Thoracic aorta endothelial cell (primary cell): ENCODE data around the gene HSPA12B. TPM values are rescaled to one million over a fixed set of nuclear protein-coding genes. Genes with fewer than 3 reads are reported as not detected.

ENCODE experiments used
- total RNA-seq: library from RNA; depleted of rRNA; stranded (reverse); fragments of >200 nt; gene quantifications from 2 replicates; pipeline ENCODE4 v1.2.3, GENCODE V29; 2012

HSPA12B gene
- total RNA-seq, result 5.2 and 23.8 TPM in 2 replicates

GRCh38 chr20:3732327-3733118, at the start of gene HSPA12B:
HSPA12B (plus strand) TSS chr20:3732685; CDS start chr20:3738675, 5,990 bp downstream.

GRCh38 chr20:3712279-3712873, 20.1 kb upstream of the HSPA12B start, which contains the start of gene SIGLEC1:
SIGLEC1 (minus strand) TSS chr20:3712600; CDS start chr20:3707128, 5,472 bp downstream.

GRCh38 chr20:3767427-3768341, 35.2 kb downstream of the HSPA12B start, which contains the start of gene ADISSP:
ADISSP (minus strand) TSS chr20:3767753; CDS start chr20:3760100, 7,653 bp downstream.

DNA sequence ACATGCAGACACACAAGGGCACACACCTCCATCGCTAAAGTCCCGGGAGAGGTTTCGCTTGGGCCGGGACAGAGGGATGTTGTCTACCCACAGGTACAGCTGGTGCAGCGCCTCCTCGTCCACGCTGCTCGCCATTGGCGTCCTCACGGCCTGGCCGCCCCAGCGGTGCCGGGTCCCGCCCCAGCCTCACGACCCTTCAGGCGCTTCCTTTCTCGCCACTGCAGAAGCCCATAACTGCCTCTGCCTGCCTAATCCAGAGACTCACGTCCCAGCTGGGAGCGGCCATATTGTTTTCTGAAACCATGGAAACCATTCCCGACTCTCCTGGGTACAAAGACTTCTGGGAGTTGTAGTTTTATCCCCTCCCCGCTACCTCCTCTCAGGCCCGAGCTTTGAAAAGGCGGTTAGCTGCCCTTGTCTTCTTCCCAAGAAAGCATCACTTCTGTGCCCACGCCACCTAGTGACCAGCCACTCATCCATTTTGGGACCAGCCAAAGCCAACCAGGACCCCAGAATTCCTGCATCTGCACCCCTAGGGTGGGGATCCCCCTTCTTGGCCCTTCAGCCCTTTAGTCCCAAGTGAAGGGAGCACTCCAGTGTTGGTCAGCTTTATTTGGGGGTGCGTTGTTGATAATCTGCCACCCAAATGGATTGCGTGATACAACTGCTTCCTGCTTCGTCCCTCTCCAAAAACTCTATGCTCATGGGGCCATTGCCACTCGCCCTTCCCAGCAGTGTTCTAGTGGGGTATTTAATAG, 48.8 kb downstream of the HSPA12B start, which contains the start of gene SPEF1:
SPEF1 (minus strand) TSS at position 296 of the 758 bp plus-strand sequence; CDS start at position 135, 161 bp downstream.

GRCh38 chr20:3786665-3787323, 54.3 kb downstream of the HSPA12B start, which contains the start of gene CENPB:
CENPB (minus strand) TSS chr20:3786740; CDS start chr20:3786483, 257 bp downstream.

DNA sequence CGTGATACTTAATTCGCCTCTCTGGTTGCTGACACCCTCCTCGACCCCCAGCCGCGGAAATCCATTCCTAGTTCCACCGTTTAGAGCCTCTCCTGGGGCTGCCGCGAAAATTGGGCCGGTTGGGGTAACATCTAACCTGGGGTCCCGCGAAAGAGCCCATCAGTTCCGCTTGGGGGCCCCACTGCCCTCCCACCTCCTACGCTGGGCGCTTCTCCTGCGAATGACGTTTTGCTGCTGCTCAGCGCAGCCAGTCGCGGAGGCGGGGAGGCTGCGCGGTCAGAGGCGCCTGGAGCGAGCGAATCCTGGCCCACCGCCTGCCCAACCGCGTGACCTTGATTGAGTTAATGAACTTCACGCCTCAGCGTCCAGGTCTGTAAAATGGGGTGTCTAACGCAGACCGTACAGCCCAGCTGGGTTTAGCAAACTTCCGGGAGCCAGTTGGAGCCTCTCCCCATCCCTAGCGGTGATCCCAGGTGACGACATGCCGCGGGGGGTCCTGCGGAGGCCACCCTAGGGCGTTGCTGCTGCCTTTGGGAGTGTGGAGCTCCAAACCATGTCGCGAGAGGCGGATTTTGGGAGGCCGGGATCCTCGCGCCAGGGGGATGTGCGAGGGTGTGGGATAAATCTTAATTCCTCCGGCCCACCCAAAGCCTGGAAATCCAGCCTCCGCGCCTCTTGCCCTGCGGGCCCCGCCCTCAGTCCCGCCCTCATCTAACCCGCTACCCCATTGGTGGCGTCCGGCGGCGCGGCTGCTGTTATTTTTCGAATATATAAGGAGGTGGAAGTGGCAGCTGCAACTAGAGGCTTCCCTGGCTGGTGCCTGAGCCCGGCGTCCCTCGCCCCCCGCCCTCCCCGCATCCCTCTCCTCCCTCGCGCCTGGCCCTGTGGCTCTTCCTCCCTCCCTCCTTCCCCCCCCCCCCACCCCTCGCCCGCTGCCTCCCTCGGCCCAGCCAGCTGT, 63.3 kb downstream of the HSPA12B start, which contains the start of gene CDC25B:
CDC25B (plus strand) TSS at position 800 of the 958 bp plus-strand sequence. CDS start 222 bp downstream, outside the sequence.

Other genes with a start within 250 kb of the HSPA12B start
- gene GFRA4, start 69.3 kb upstream of the HSPA12B start, total RNA-seq, result not detected in 2 replicates
- not detected in 2 replicates for gene ADAM33, start 50.7 kb upstream of the HSPA12B start, total RNA-seq
- gene SIGLEC1, start 20.1 kb upstream of the HSPA12B start, total RNA-seq, result not detected in 2 replicates
- 29.0 and 33.6 TPM in 2 replicates for gene ADISSP, start 35.1 kb downstream of the HSPA12B start, total RNA-seq
- gene SPEF1, start 48.8 kb downstream of the HSPA12B start, total RNA-seq, result 0.13 TPM in 1 of 2 replicates, not detected in the other
- 70.2 and 76.9 TPM in 2 replicates for gene CENPB, start 54.1 kb downstream of the HSPA12B start, total RNA-seq
- gene CDC25B, start 63.6 kb downstream of the HSPA12B start, total RNA-seq, result 34.8 and 52.6 TPM in 2 replicates
- gene AP5S1, start 87.9 kb downstream of the HSPA12B start, total RNA-seq, result 13.6 and 14.0 TPM in 2 replicates
- 30.3 and 43.3 TPM in 2 replicates for gene MAVS, start 114.1 kb downstream of the HSPA12B start, total RNA-seq
- 56.6 and 68.4 TPM in 2 replicates for gene PANK2, start 156.7 kb downstream of the HSPA12B start, total RNA-seq